Thymus (tissue), 11 donors: Measurements from ENCODE around the gene ZNF107. TPM values are rescaled to one million over a fixed set of nuclear protein-coding genes. Genes with fewer than 3 reads are reported as not detected.
"Not testable (repeated sequence)": the region's sequence is repeated elsewhere in the genome, so short reads cannot be mapped to it uniquely, and the experiment has no call there.

Experiments used
- DNase-seq, 9 donors: peaks; one replicate each; pipeline ENCODE4 v3.0.0-alpha.2; 2013; ENCODE audit warnings: low spot score in 9 of 9, low read depth in 6 of 9, missing footprints in 1 of 9
- H3K27ac ChIP-seq, 2 donors: one replicate each; pipeline ENCODE4 v1.5.1; 2013; ENCODE audit warnings: control low read depth in 1 of 2, low read depth in 1 of 2, low read length in 1 of 2, mild to moderate bottlenecking in 1 of 2, moderate library complexity in 1 of 2
- H3K27me3 ChIP-seq, 2 donors: one replicate each; pipeline ENCODE4 v1.5.1; 2013; ENCODE audit warnings: low read length in 1 of 2; ENCODE audit not compliant: control insufficient read depth in 2 of 2, insufficient read depth in 1 of 2
- H3K36me3 ChIP-seq, 2 donors: one replicate each; pipeline ENCODE4 v1.5.1; 2013; ENCODE audit warnings: low read length in 1 of 2, mild to moderate bottlenecking in 1 of 2, moderate library complexity in 1 of 2; ENCODE audit not compliant: control insufficient read depth in 2 of 2, insufficient read depth in 2 of 2
- H3K4me1 ChIP-seq, 2 donors: one replicate each; pipeline ENCODE4 v1.5.1; 2013; ENCODE audit warnings: low read length in 2 of 2; ENCODE audit not compliant: control insufficient read depth in 2 of 2, insufficient read depth in 2 of 2
- H3K4me3 ChIP-seq, 2 donors: one replicate each; pipeline ENCODE4 v1.5.1; 2013; ENCODE audit warnings: low read length in 2 of 2, control low read depth in 1 of 2, mild to moderate bottlenecking in 1 of 2
- H3K9me3 ChIP-seq, 2 donors: one replicate each; pipeline ENCODE4 v1.5.1; 2013; ENCODE audit warnings: low read length in 1 of 2, mild to moderate bottlenecking in 1 of 2; ENCODE audit not compliant: control insufficient read depth in 2 of 2, insufficient read depth in 1 of 2
- WGBS: extraction: QIAGEN DNeasy Blood & Tissue Kit; methylation state at CpG from one replicate; pipeline ENCODE4 v1.1.7; 2013; 5-methylcytosine and 5-hydroxymethylcytosine counted together
- polyA plus RNA-seq: library from polyadenylated mRNA; stranded (reverse); fragments of 200-250 nt; gene quantifications from one replicate; pipeline ENCODE4 v1.2.3, GENCODE V29; 2013
- total RNA-seq: library from RNA; stranded (reverse); fragments of 120-200 nt; gene quantifications from one replicate; pipeline ENCODE4 v1.2.4, GENCODE V29; 2013
- donor health status: healthy.

ZNF107 gene
- total and polyA plus RNA-seq, 2 donors = 8.9 to 13.5 TPM

GRCh38 chr7:64654796-64655548 is 11.0 kb upstream of the ZNF107 start:
- WGBS = 92% methylated on average over 5 of the region's 5 CpGs
- no peak overlapping the region for H3K27ac ChIP-seq
- no peak overlapping the region for H3K4me3 ChIP-seq

GRCh38 chr7:64655811-64656210 is 10.1 kb upstream of the ZNF107 start:
- no peak overlapping the region for H3K4me3 ChIP-seq
- H3K27ac ChIP-seq = no peak overlapping the region
- DNase-seq = no peak
- 71% methylated on average over 2 of the region's 2 CpGs for WGBS
- H3K27me3 ChIP-seq = no peaks in the 10 kb centered on the region
- peaks cover 2 to 11% of the 10 kb centered on the region in 2 donors for H3K9me3 ChIP-seq
- H3K4me1 ChIP-seq = no peaks in the 10 kb centered on the region
- H3K36me3 ChIP-seq = no peaks in the 10 kb centered on the region

More at GRCh38 chr7:64654796-64655548, 11.0 kb upstream of the ZNF107 start:
- Histone ChIP-seq H3K4me1 (no peaks in the 10 kb centered on the region), H3K9me3 (peaks cover 2 to 11% of the 10 kb centered on the region in 2 donors), H3K27me3 (no peaks in the 10 kb centered on the region), H3K36me3 (no peaks in the 10 kb centered on the region)
- no peak for DNase-seq

GRCh38 chr7:64656489-64656888 is 9.4 kb upstream of the ZNF107 start:
- WGBS = 86% methylated on average over 3 of the region's 3 CpGs
- Histone ChIP-seq H3K4me3 (no peak overlapping the region), H3K27me3 (no peaks in the 10 kb centered on the region), H3K9me3 (peaks cover 2 to 11% of the 10 kb centered on the region in 2 donors), H3K36me3 (no peaks in the 10 kb centered on the region), H3K4me1 (no peaks in the 10 kb centered on the region), H3K27ac (no peak overlapping the region)
- DNase-seq = no peak

DNA sequence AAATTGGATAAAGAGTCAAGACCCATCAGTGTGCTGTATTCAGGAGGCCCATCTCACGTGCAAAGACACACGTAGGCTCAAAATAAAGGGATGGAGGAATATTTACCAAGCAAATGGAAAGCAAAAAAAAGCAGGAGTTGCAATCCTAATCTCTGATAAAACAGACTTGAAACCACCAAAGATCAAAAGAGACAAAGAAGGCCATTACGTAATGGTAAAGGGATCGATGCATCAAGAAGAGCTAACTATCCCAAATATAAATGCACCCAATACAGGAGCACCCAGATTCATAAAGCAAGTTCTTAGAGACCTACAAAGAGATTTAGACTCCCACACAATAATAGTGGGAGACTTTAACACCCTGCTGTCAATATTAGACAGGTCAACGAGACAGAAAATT is 3.8 kb upstream of the ZNF107 start:
- not testable (repeated sequence) for H3K4me3 ChIP-seq, H3K9me3 ChIP-seq, DNase-seq, H3K27ac ChIP-seq, H3K4me1 ChIP-seq, H3K36me3 ChIP-seq, H3K27me3 ChIP-seq
- WGBS = 98% methylated on average over 5 of the region's 5 CpGs

- Histone ChIP-seq H3K36me3 (peaks cover 15 to 19% of the 10 kb centered on the region in 2 donors), H3K4me1 (peaks cover 0 to 5% of the 10 kb centered on the region in 2 donors), H3K9me3 (peaks cover 0 to 2% of the 10 kb centered on the region in 2 donors), H3K27ac (peak overlapping the region; percentile 69 to 85), H3K4me3 (peak overlapping the region; percentile 57 to 96), H3K27me3 (no peaks in the 10 kb centered on the region)
- 78% methylated on average over 2 of the region's 2 CpGs for WGBS
- DNase-seq = no peak
These were observed 724 bp downstream of the ZNF107 start for GRCh38 chr7:64666663-64667050.

DNA sequence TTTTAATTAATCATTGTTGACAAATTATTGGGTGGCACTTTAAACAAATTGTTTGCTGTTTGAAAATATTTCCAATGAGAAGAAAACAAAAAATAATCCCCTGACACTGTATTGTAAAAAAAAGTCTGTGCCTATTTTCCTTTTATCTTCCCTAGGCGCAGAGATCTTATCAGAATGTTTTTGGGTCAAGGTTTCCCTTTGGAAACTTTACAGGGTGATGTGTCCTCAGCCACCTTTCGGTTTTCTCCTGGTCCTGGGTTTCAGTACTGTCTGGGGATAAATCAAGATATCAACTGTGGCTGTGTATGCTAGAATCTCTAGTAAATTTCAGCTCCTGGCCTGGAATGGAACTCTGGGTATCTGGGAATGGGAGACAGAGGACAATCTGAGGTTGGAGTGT is 1.4 kb downstream of the ZNF107 start:
- Histone ChIP-seq H3K27me3 (no peaks in the 10 kb centered on the region), H3K27ac (no peak overlapping the region), H3K9me3 (peaks cover 1 to 2% of the 10 kb centered on the region in 2 donors), H3K4me1 (peaks cover 0 to 5% of the 10 kb centered on the region in 2 donors), H3K4me3 (peak overlapping the region; percentile 57 to 96), H3K36me3 (peaks cover 15 to 19% of the 10 kb centered on the region in 2 donors)
- WGBS = 94% methylated on average over 2 of the region's 2 CpGs
- no peak for DNase-seq

GRCh38 chr7:64672414-64672813 is 6.5 kb downstream of the ZNF107 start:
- DNase-seq = no peak

DNA sequence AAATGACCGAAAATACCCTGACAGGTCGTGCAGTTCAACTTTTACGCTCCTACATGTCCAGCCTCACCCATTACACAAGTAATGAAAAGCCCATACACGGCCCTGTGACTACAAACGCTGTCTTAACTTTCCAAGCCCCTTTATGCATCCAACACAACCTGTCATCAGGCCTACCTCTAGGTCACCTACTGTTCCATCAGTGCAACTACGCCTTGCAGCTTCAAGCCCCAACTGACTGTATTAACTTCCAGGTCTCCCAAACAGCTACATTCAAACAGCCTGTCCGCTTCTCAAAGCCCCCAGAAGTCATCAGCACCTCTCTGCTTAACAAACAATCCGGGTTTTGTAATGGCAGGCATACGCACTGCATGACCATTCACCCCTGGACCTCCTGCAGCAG is 19.2 kb downstream of the ZNF107 start:
- Histone ChIP-seq H3K27me3 (no peaks in the 10 kb centered on the region), H3K9me3 (peaks cover 34 to 55% of the 10 kb centered on the region in 2 donors), H3K4me1 (peaks cover 3 to 7% of the 10 kb centered on the region in 2 donors), H3K4me3 (no peak overlapping the region), H3K36me3 (peaks cover 63 to 77% of the 10 kb centered on the region in 2 donors), H3K27ac (no peak overlapping the region)
- DNase-seq = no peak
- 97% methylated on average over 9 of the region's 9 CpGs for WGBS

More at GRCh38 chr7:64672414-64672813, 6.5 kb downstream of the ZNF107 start:
- peaks cover 2 to 3% of the 10 kb centered on the region in 2 donors for H3K9me3 ChIP-seq
- 88% methylated on average over 8 of the region's 8 CpGs for WGBS
- H3K27me3 ChIP-seq = no peaks in the 10 kb centered on the region
- peaks cover 0 to 2% of the 10 kb centered on the region in 2 donors for H3K4me1 ChIP-seq
- peaks cover 15 to 19% of the 10 kb centered on the region in 2 donors for H3K36me3 ChIP-seq
- H3K4me3 ChIP-seq = no peak overlapping the region
- no peak overlapping the region for H3K27ac ChIP-seq

DNA sequence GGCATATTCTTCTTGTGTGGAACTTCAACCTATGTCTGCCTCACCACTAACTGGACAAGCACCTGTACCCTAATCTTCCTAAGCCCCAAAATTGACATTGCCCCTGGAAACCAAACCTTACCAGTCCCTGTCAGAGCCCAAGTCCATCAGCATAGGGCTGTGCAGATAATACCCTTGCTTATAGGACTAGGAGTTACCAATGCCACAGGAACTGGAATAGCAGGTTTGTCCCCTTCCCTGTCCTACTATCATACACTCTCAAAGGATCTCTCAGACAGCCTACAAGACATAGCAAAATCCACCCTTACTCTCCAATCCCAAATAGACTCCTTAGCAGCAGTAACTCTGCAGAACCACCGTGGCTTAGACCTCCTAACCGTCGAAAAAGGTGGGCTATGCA is 19.8 kb downstream of the ZNF107 start:
- H3K9me3 ChIP-seq = peaks cover 31 to 49% of the 10 kb centered on the region in 2 donors
- H3K27ac ChIP-seq = peak overlapping the region; percentile 56 to 90
- DNase-seq = no peak
- no peaks in the 10 kb centered on the region for H3K27me3 ChIP-seq
- 97% methylated on average over 3 of the region's 3 CpGs for WGBS
- no peak overlapping the region for H3K4me3 ChIP-seq
- peaks cover 3 to 7% of the 10 kb centered on the region in 2 donors for H3K4me1 ChIP-seq
- peaks cover 57 to 72% of the 10 kb centered on the region in 2 donors for H3K36me3 ChIP-seq
